Kidney (tissue), 14 donors: ENCODE results near the gene THBS3. TPM values are rescaled to one million over a fixed set of nuclear protein-coding genes. Genes with fewer than 3 reads are reported as not detected.
"Not testable (repeated sequence)": the region's sequence is repeated elsewhere in the genome, so short reads cannot be mapped to it uniquely, and the experiment has no call there.

Source experiments
- DNase-seq, 5 donors: peaks; one replicate each; pipeline ENCODE4 v3.0.0-alpha.2; 2013 to 2020
- FAIRE-seq: peaks from 2 replicates; lab custom pipeline; 2012; peaks lifted over from hg19 to GRCh38; lab: Jason Lieb, UNC
- H3K27ac ChIP-seq, 2 donors: one replicate each; pipeline ENCODE4 v1.7.0; 2013; ENCODE audit warnings: low read depth in 2 of 2, low read length in 2 of 2, inconsistent platforms in 1 of 2
- H3K27me3 ChIP-seq: one replicate; pipeline ENCODE4 v1.7.1; 2013; ENCODE audit warnings: low read length, inconsistent platforms; ENCODE audit not compliant: control insufficient read depth, insufficient read depth
- H3K36me3 ChIP-seq, 3 donors: one replicate each; pipeline versions ENCODE4 v1.7.0 to v1.7.1; 2013; ENCODE audit warnings: low read length in 3 of 3, control low read depth in 1 of 3, inconsistent platforms in 1 of 3; ENCODE audit not compliant: insufficient read depth in 3 of 3, control insufficient read depth in 2 of 3
- H3K4me1 ChIP-seq, 3 donors: one replicate each; pipeline versions ENCODE4 v1.7.0 to v1.7.1; 2013; ENCODE audit warnings: low read length in 3 of 3, inconsistent platforms in 1 of 3, low read depth in 1 of 3; ENCODE audit not compliant: control insufficient read depth in 2 of 3, insufficient read depth in 2 of 3
- H3K4me3 ChIP-seq, 3 donors: one replicate each; pipeline versions ENCODE4 v1.7.0 to v1.8.1; 2013; ENCODE audit warnings: low read length in 3 of 3, control low read depth in 1 of 3, inconsistent platforms in 1 of 3
- H3K9ac ChIP-seq, 3 donors: one replicate each; pipeline versions ENCODE4 v1.7.0 to v1.7.1; 2013; ENCODE audit warnings: low read length in 3 of 3, control low read depth in 1 of 3, inconsistent platforms in 1 of 3
- H3K9me3 ChIP-seq, 3 donors: one replicate each; pipeline versions ENCODE4 v1.7.0 to v1.7.1; 2013; ENCODE audit warnings: low read length in 3 of 3, control low read depth in 1 of 3, inconsistent platforms in 1 of 3; ENCODE audit not compliant: control insufficient read depth in 2 of 3, insufficient read depth in 1 of 3
- intact Hi-C: fragments of 100-400 bp; cut with DNase I; formaldehyde crosslinking; loops from one replicate; pipeline ENCODE4 v1.11.1; 2022
- polyA plus RNA-seq: library from polyadenylated mRNA; stranded (reverse); fragments of 350-450 nt; fragmentation: Illumina TruSeq; extraction: RNeasy Lipid Tissue Mini Kit (QIAGEN cat#74804); gene quantifications from one replicate; pipeline ENCODE4 v1.2.3, GENCODE V29; 2014; ENCODE audit warnings: low read depth, low replicate concordance; ENCODE audit not compliant: insufficient read depth
- total RNA-seq: library from RNA; stranded (reverse); fragmentation: NEBNext Ultra II Directional; extraction: Animal tissue kit (Norgen Biotek cat#: 25700); gene quantifications from one replicate; pipeline ENCODE4 v1.2.1, GENCODE V29; 2021
- TF ChIP-seq, protein P1 (sequence below): IDR thresholded peaks from 3 replicates; pipeline ENCODE4 v1.5.1; 2012; ENCODE audit warnings: mild to moderate bottlenecking, moderate library complexity, borderline replicate concordance; ENCODE audit not compliant: insufficient read depth; ENCODE audit errors: extremely low read depth
- donor health status: control.
- donor health status: control.
- donor health status: control.
- donor health status: control.
- donor health status: control.
- donor health status: DM: yes; HTN: yes; CAD: no.
- donor health status: Normal renal cell carcinoma (clear cell type).

Gene THBS3
- total and polyA plus RNA-seq, 2 donors from 2014 or later = 21.4 to 33.0 TPM

DNA sequence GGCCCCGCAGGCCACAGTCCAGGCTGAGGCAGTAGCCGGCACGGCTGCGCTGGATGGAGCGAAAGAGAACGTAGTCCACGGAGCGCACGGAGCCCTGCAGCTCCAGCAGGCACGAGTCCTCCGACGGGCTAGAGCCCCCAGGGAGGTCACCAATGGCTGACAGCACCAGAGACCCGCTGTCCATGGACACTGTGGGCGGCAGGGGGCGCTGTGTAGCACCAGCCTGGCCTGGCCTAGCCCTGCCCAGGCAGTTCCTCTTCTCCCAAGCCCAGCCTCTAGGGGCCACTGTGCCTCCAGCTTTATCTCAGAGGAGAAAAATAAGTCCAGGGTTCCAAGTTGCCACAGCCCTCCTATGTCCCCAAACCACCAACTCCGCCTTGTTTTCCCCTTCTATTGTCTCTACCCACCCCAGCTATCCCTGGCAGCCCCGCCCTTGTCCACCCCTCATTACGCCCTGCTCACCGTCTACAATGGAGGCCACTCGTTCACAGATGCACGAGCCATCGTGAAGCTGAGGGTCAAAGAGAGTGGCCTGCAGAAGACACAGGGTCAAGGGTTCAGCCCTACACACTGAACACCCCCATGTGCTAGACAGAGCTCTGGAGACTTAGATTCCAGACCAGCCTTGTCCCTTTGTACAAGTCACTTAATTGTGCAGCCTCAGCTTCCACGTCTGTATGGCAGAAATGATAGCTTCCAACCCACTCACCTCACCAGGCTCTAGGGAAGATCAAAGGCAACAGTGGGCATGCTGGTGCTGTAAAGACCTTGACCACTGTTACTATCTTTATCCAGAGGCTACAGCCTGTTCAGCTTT is 43.1 kb upstream of the THBS3 start:
- Histone ChIP-seq H3K9ac (peak overlapping the region in 1 of 3 donors; percentile 16), H3K9me3 (no peaks in the 10 kb centered on the region), H3K4me3 (peak overlapping the region in 1 of 3 donors; percentile 31), H3K36me3 (no peaks in the 10 kb centered on the region), H3K27ac (no peak overlapping the region), H3K4me1 (peaks cover 0 to 16% (median 8%) of the 10 kb centered on the region in 3 donors), H3K27me3 (no peaks in the 10 kb centered on the region)
- DNase-seq (peak; percentile 96 to 98 (median 96)), FAIRE-seq (no peak)
- TF ChIP-seq, protein P1, sequence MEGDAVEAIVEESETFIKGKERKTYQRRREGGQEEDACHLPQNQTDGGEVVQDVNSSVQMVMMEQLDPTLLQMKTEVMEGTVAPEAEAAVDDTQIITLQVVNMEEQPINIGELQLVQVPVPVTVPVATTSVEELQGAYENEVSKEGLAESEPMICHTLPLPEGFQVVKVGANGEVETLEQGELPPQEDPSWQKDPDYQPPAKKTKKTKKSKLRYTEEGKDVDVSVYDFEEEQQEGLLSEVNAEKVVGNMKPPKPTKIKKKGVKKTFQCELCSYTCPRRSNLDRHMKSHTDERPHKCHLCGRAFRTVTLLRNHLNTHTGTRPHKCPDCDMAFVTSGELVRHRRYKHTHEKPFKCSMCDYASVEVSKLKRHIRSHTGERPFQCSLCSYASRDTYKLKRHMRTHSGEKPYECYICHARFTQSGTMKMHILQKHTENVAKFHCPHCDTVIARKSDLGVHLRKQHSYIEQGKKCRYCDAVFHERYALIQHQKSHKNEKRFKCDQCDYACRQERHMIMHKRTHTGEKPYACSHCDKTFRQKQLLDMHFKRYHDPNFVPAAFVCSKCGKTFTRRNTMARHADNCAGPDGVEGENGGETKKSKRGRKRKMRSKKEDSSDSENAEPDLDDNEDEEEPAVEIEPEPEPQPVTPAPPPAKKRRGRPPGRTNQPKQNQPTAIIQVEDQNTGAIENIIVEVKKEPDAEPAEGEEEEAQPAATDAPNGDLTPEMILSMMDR = peak; percentile 100
- intact Hi-C loops = no loop called here

DNA sequence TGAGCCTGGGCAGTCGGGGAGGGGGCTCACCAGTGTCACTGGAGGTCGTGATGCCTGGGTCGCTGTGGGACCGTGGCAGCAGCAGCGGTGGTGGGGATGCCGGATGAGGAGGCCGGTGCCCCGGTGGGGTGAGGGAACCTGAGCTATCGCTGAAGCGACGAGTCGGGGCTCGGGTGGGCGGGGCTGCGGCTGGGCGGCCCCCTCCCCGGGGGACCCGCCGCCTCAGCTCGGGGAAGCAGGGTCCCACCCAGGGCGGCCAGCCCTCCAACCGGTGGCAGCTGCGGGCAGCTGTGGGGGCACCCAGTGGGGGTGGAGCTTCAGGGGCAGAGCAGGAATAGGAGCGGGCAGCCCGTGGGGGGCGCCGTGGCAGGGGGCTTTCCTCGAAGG is 42.5 kb upstream of the THBS3 start:
- Histone ChIP-seq H3K36me3 (no peaks in the 10 kb centered on the region), H3K4me1 (peaks cover 0 to 15% (median 7%) of the 10 kb centered on the region in 3 donors), H3K4me3 (peak overlapping the region in 1 of 3 donors; percentile 31), H3K27ac (no peak overlapping the region), H3K9me3 (no peaks in the 10 kb centered on the region), H3K27me3 (no peaks in the 10 kb centered on the region), H3K9ac (no peak overlapping the region)
- TF ChIP-seq, protein P1 = no peak
- FAIRE-seq (no peak), DNase-seq (peak in 1 of 5 donors; percentile 84)
- intact Hi-C loops = no loop called here

DNA sequence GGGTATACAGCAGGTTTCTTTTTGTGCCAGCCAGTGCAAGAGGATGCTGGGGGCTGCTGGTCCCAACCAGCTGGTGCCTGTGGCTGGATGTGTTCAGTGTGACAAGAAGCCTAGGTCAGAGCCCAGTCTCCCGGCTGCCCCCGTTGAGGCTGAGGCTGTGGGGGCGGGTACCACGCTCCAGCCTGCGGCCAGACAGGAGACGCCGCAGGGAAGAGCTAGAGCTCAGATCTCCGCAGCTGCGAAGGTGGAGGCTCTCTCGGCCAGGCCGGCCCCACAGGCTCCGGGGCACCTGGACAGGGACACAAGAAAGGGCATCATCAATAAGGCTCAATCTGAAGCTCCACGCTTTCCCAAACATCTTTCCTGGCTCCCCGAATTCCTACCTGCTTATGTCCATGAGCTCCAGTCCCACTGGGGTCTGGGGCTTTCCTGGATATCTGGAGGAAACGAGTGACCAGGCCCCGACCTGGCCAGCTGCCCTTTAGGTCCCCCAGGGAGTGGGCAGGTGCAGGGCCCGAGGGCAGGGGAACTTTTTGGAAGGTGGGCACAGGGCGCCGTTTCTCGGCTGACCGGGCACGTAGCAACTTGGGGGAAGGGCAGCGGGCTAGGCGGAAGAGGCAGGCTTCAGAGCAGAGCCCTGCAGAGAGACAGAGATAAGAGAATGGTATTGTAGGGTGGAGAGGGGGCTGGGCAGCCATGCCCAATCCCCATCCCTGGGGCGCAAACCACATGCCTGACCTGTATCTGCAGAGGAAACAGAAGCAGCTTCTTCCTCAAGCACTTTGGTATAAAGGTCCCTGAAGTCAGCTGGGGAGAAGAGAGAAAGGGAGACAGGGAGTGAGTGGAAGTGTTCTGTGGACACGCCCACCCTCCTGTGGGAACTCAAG is 40.2 kb upstream of the THBS3 start:
- TF ChIP-seq, protein P1 = no peak
- Histone ChIP-seq H3K27ac (no peak overlapping the region), H3K36me3 (no peaks in the 10 kb centered on the region), H3K9ac (no peak overlapping the region), H3K4me1 (peaks cover 0 to 12% (median 11%) of the 10 kb centered on the region in 3 donors), H3K9me3 (no peaks in the 10 kb centered on the region), H3K27me3 (no peaks in the 10 kb centered on the region), H3K4me3 (no peak overlapping the region)
- FAIRE-seq (no peak), DNase-seq (peak in 1 of 5 donors; percentile 74)
- intact Hi-C loops = no loop called here

DNA sequence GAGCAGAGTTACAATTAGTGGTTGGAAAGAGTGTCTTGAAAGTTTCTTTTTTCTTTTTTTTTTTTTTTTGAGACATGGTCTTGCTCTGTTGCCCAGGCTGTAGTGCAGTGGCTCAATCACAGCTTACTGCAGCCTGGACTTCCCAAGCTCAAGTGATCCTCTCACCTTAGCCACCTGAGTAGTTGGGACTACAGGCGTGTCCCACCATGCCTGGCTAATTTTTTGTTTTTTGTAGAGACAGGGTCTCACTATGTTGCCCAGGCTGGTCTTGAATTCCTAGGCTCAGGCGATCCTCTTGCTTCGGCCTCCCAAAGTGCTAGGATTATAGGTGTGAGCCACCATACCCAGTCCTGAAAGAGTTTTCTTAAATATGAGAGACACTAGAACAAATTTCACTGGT is 39.1 kb upstream of the THBS3 start:
- FAIRE-seq, intact Hi-C loops, H3K9me3 ChIP-seq, H3K27me3 ChIP-seq, H3K27ac ChIP-seq, H3K9ac ChIP-seq, H3K36me3 ChIP-seq, DNase-seq, H3K4me3 ChIP-seq: not testable (repeated sequence)
- peaks cover 0 to 12% (median 11%) of the 10 kb centered on the region in 3 donors for H3K4me1 ChIP-seq
